HG03442 (cell line): ENCODE data around the gene SLC28A1.
"Not testable (repeated sequence)": the region's sequence is repeated elsewhere in the genome, so short reads cannot be mapped to it uniquely, and the experiment has no call there.

Source experiments
- ATAC-seq: cut with Tn5 transposase; IDR thresholded peaks from one replicate; pipeline ENCODE4 v1.9.1; 2021; ENCODE audit warnings: mild to moderate bottlenecking, moderate library complexity; ENCODE audit not compliant: unreplicated experiment

The SLC28A1 gene

GRCh38 chr15:84883916-84884781, at the start of gene SLC28A1:
SLC28A1 (plus strand) TSS chr15:84884662; CDS start chr15:84887761, 3,099 bp downstream.
- ATAC-seq: no peak

GRCh38 chr15:84834969-84835368, 49.5 kb upstream of the SLC28A1 start:
- no peak for ATAC-seq

- no peak for ATAC-seq
These were observed 48.7 kb upstream of the SLC28A1 start for GRCh38 chr15:84835661-84836337.

GRCh38 chr15:84836844-84837243, 47.6 kb upstream of the SLC28A1 start:
- ATAC-seq: no peak

- no peak for ATAC-seq
These were observed 44.7 kb upstream of the SLC28A1 start for GRCh38 chr15:84839714-84840113.

- no peak for ATAC-seq
These were observed 44.2 kb upstream of the SLC28A1 start for GRCh38 chr15:84840255-84840654.

- no peak for ATAC-seq
These were observed 43.6 kb upstream of the SLC28A1 start for GRCh38 chr15:84840741-84841429.

GRCh38 chr15:84842781-84843180, 41.7 kb upstream of the SLC28A1 start:
- no peak for ATAC-seq

- no peak for ATAC-seq
These were observed 39.5 kb upstream of the SLC28A1 start for GRCh38 chr15:84844964-84845363.

GRCh38 chr15:84845631-84846030, 38.8 kb upstream of the SLC28A1 start:
- not testable (repeated sequence) for ATAC-seq

GRCh38 chr15:84846269-84846668, 38.2 kb upstream of the SLC28A1 start:
- no peak for ATAC-seq

- ATAC-seq: no peak
These were observed 37.1 kb upstream of the SLC28A1 start for GRCh38 chr15:84847382-84847781.

GRCh38 chr15:84852212-84852611, 32.2 kb upstream of the SLC28A1 start:
- ATAC-seq: no peak

- no peak for ATAC-seq
These were observed 29.3 kb upstream of the SLC28A1 start for GRCh38 chr15:84855136-84855535.

- no peak for ATAC-seq
These were observed 28.7 kb upstream of the SLC28A1 start for GRCh38 chr15:84855765-84856164.

- no peak for ATAC-seq
These were observed 27.6 kb upstream of the SLC28A1 start for GRCh38 chr15:84856731-84857417.

GRCh38 chr15:84857418-84858004, 27.0 kb upstream of the SLC28A1 start:
- no peak for ATAC-seq

GRCh38 chr15:84858231-84858630, 26.2 kb upstream of the SLC28A1 start:
- ATAC-seq: no peak

GRCh38 chr15:84859144-84859543, 25.3 kb upstream of the SLC28A1 start:
- no peak for ATAC-seq

GRCh38 chr15:84859651-84860050, 24.8 kb upstream of the SLC28A1 start:
- no peak for ATAC-seq

GRCh38 chr15:84861781-84862180, 22.7 kb upstream of the SLC28A1 start:
- ATAC-seq: no peak
